Left lobe of liver (tissue), 2 donors: ENCODE results near the gene CCDC200. TPM values are rescaled to one million over a fixed set of nuclear protein-coding genes. Genes with fewer than 3 reads are reported as not detected.
A peak's percentile ranks its signal among the peaks of the same experiment; 100 is the strongest.
"Not testable (repeated sequence)": the region's sequence is repeated elsewhere in the genome, so short reads cannot be mapped to it uniquely, and the experiment has no call there.

Source experiments
- ATAC-seq: fragments of 200-7000 bp; cut with Tn5 transposase; one replicate; pipeline ENCODE4 v1.9.1; 2020; ENCODE audit warnings: mild to moderate bottlenecking, moderate library complexity
- DNase-seq: peaks from one replicate; pipeline ENCODE4 v3.0.0-alpha.2; 2020; ENCODE audit warnings: low spot score
- total RNA-seq: library from RNA; stranded (reverse); gene quantifications from one replicate; pipeline ENCODE4 v1.2.1, GENCODE V29; 2021
- donor health status: DM: no; HTN: no; CAD: no; lungs with moderate emphysema.
- donor health status: DM: no; HTN: yes; CAD: no.

Gene CCDC200
- total RNA-seq, 1 donor from 2014 or later = not detected

DNA sequence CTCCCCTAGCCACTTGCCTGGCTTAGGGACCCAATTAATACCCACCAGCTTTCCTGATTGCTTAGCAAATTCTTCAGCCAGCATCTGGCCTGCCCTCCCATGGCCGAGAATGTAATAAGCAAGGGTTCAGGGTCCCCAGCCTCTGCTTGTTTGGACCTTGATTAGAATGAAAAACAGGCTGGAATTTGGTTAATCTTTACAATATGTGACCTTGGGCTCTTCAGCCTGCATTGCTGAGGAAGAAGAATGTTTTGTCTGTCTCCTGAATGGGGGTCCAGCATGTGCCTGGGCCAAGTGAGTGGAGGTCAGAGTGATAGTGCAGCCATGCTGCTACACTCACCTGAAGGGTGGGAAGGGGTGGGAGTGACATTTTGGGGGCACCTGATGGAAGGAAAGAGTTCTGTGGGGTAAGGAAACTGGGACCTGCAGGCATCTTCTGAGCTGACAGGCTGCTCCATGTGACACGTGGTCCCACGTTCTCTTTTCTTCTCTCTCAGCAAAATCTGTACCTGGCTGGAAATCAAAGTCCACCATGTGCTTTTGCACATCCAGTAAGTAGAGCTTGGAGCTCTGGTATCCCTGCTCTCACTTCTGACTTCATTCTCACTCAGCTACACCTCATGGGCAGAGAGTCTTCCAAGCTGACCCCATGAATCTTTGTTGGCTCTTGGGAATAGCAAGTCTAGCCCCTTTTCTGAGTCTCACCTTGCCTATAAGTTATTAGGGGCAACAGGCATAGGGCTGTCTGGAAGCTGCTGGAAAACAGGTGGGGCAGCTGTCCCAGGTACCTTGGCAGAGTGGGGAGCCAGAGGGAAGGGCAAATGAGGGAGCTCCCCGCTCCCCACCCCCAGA, 11.4 kb downstream of the CCDC200 start:
- DNase-seq (no peak), ATAC-seq (peak; percentile 44)

GRCh38 chr17:43216369-43216761, 12.1 kb downstream of the CCDC200 start:
- ATAC-seq = no peak
- DNase-seq = peak; percentile 45

DNA sequence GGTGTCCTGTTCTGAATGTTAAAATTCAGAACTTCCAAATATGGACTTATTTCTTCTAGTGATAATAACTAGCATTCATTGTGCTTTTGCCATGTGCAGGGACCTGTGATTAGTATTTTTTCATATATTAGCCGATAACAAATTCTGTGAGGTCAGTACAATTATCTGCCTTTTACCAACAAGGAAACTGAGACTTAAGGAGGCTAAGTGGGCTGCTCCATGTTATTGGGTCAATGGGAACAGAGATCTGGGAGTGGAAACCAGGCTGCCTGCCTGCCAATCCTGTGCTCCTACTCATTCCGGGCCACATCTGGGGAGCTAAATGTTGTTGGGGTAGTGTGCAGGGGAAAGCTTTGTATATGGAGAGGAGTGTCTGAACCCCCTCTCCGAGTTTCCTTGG, 13.1 kb downstream of the CCDC200 start:
- no peak for DNase-seq
- no peak for ATAC-seq

- DNase-seq = no peak
These were observed 14.9 kb downstream of the CCDC200 start for GRCh38 chr17:43213545-43213944.

GRCh38 chr17:43212641-43213490, 15.6 kb downstream of the CCDC200 start:
- DNase-seq (no peak), ATAC-seq (peak; percentile 2)

More at GRCh38 chr17:43213545-43213944, 14.9 kb downstream of the CCDC200 start:
- ATAC-seq = peak; percentile 54

GRCh38 chr17:43211480-43212402, 16.7 kb downstream of the CCDC200 start, which contains the start of gene TMEM106A:
TSS of gene TMEM106A (plus strand) at chr17:43211875. CDS start at chr17:43213042, 1,167 bp downstream.
- ATAC-seq (peak; percentile 72), DNase-seq (peak; percentile 68)

GRCh38 chr17:43211123-43211479, 17.3 kb downstream of the CCDC200 start:
- DNase-seq = no peak

GRCh38 chr17:43210576-43210975, 17.8 kb downstream of the CCDC200 start:
- ATAC-seq (no peak), DNase-seq (no peak)

More at GRCh38 chr17:43211123-43211479, 17.3 kb downstream of the CCDC200 start:
- no peak for ATAC-seq

GRCh38 chr17:43203013-43203412, 25.4 kb downstream of the CCDC200 start:
- not testable (repeated sequence) for ATAC-seq, DNase-seq

DNA sequence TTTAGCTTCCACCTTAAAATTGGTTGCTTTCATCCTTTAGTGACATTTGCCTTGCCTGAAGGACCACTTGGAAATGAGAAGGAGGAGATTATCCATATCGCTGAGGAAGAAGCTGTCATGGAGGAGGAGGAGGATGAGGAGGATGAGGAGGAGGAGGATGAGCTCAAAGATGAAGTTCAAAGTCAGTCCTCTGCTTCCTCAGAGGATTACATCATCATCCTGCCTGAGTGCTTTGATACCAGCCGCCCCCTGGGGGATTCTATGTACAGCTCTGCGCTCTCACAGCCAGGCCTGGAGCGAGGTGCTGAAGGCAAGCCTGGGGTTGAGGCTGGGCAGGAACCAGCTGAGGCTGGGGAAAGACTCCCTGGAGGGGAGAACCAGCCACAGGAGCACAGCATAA, 28.3 kb downstream of the CCDC200 start:
- ATAC-seq = no peak
- DNase-seq = no peak

- ATAC-seq = no peak
These were observed 28.8 kb downstream of the CCDC200 start for GRCh38 chr17:43199633-43200032.

GRCh38 chr17:43193251-43193650, 35.2 kb downstream of the CCDC200 start:
- ATAC-seq (no peak), DNase-seq (no peak)

More at GRCh38 chr17:43199633-43200032, 28.8 kb downstream of the CCDC200 start:
- DNase-seq = no peak

DNA sequence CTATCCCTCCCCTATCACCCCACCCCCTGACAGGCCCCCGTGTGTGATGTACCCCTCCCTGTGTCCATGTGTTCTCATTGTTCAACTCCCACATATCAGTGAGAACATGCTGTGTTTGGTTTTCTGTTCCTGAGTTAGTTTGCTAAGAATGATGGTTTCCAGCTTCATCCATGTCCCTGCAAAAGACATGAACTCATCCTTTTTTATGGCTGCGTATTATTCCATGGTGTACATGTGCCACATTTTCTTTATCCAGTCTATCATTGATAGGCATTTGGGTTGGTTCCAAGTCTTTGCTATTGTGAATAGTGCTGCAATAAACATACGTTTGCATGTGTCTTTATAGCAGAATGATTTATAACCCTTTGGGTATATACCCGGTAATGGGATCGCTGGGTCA, 41.8 kb downstream of the CCDC200 start:
- ATAC-seq, DNase-seq: not testable (repeated sequence)

DNA sequence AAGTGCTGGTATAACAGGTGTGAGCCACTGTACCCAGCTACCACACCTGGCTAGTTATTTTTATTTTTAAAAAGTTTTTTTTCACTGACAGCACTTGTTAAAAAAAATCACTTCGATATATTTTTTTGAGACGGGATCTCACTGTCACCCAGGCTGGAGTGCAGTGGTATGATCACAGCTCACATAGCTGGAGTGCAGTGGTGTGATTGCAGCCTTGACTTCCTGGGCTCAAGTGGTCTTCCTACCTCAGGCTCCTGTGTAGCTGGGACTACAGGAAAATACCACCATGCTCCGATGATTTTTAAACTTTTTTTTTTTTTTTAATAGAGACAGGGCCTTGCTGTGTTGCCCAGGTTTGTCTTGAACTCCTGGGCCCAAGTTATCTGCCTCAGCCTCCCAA, 44.5 kb downstream of the CCDC200 start:
- DNase-seq = no peak
- no peak for ATAC-seq

DNA sequence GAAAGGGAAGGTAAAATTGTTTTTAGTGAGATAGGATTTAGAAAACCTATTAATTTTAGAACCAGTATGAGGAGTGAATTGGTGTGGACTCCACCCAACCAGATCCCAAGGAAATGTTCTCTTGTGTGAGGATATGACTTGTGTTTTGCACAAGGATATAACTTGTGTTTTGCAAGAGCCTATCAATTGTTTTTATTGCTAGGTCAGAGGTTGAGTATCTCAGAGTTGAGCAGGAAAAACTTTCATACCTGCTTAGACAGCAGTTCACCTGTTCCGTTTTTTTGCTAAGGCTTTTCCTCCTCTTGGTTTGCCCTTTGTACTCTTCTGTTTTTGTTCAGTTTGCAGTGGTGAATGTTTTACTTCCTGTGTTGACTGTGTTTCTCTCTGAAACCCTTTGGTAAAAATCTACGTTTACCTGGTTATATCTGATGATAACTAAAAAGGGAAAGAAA, 52.3 kb downstream of the CCDC200 start:
- ATAC-seq = peak; percentile 84
- no peak for DNase-seq

- DNase-seq (no peak), ATAC-seq (no peak)
These were observed 53.0 kb downstream of the CCDC200 start for GRCh38 chr17:43175213-43176118.

GRCh38 chr17:43171586-43172487, 56.6 kb downstream of the CCDC200 start:
- DNase-seq (no peak), ATAC-seq (no peak)
